Hindlimb muscle (tissue), 1 donor: ENCODE results near the gene PRB4. TPM values are rescaled to one million over a fixed set of nuclear protein-coding genes. Genes with fewer than 3 reads are reported as not detected.
"Not testable (repeated sequence)": the region's sequence is repeated elsewhere in the genome, so short reads cannot be mapped to it uniquely, and the experiment has no call there.

Experiments
- DNase-seq: peaks from one replicate; pipeline ENCODE4 v3.0.0-alpha.2; 2013
- polyA plus RNA-seq: library from polyadenylated mRNA; unstranded; fragments of 120-200 nt; gene quantifications from one replicate; pipeline ENCODE4 v1.2.1, GENCODE V29; 2013; ENCODE audit not compliant: insufficient read length

The PRB4 gene
- not detected for polyA plus RNA-seq

DNA sequence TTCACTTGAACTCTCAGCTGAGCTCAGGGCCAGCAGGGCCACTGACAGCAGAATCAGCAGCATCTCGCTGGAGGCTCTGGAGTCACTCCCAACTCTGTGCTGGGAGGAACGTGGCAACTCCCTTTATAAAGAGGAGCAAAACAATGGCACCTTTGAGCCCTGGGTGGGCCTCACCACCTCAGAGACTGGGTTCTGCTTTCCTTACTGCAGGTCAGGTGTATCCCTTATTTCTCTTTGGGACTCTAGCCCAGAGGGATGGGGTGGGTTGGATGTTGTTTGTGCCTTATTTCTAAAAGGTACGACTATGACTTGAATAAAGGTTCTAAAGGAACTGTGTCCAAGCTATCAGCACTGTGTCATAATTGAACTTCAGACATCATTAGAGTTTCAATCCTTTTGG lies at the start of gene PRB4:
Gene PRB4, minus strand, starts transcription at position 101 of the 400 bp plus-strand sequence. Its CDS starts 38 bp downstream, at position 63.
- no peak for DNase-seq

DNA sequence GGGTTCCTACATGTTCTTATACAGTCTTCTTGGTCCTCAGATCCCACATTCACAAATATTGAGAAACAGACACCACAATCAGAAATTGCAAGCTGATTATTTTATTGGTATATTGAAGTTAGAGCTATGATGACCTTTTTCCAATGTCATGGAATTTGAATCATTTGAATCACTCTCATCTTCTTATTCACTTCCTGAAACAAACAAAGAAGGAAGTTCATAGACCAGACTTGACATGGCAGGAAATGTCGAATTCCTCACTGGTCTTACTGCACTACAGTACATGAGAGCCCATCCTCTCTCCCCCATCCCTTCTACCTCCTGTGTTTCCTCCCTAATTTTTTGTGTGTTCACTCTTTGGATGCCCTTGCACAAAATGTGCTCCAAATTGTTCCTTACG lies 41.5 kb upstream of the PRB4 start:
- not testable (repeated sequence) for DNase-seq

DNA sequence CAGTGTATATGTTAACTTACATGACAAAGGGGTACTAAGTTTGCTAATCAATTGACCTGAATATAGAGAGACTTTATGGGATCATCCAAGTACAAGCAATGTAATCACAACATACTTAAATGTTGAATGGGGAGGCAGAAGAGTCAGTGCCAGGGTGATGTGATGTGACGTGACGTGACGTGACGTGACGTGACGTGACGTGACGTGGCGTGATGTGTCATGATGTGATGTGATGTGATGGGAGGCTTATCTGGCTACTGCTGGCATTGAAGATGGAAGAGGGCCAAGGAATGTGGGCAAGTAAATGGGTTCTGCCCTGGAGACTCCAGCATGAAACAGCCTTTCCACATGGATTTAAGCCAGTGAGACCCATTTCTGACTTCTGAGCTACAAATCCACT lies 38.2 kb upstream of the PRB4 start:
- no peak for DNase-seq

DNA sequence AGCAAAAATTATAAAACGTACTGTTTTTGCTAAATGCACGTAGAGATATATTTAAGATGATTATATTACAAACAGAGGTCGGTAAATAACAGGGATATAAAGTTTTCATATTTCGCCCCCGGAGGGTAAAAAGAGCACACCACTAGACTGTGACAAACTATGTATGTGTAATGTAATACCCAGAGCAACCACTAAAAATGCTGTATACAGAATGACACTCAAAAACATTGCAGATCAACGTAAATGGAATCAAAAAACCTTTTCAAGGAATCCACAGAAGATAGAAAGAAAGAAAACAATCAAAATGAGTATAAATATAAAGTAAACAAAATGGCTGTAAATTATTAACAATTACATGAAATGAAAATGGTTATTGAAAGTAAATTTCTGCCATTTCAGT lies 37.6 kb upstream of the PRB4 start:
- DNase-seq: no peak

DNA sequence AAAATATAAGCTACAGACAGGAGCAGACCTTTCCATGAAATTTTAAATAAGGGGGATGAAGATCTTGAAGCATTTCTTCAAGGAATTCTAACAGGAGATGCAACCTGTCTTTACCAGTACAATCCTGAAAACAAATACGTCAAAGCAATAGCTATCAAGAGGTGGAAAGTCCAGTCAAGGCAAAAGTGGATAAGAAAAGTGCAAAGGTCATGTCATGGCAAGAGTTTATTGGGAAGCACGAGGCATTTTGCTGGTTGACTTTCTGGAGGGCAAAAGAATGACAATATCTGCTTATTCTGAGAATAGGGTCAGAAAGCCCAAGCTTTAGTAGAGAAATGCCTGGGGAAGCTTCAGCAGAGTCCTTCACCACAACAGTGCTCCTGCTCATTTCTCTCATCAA lies 34.3 kb upstream of the PRB4 start:
- DNase-seq: no peak

DNA sequence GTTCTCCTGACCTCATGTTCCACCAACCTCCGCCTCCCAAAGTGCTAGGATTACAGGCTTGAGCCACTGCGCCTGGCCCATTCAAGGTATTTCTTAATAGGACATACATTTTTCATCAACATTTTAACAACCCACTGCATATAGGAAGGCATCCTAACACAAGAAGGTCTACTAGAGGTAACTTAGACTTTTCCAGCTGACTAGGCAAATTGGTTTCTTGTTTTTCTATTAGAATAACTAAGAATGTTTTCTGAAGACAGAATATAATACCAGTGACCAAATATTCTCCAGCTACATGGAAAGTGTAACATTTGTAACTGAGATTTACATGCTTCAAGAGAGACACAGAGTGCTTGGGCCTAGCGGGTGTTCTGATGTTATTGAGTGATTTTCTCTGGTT lies 14.2 kb upstream of the PRB4 start:
- DNase-seq: no peak

DNA sequence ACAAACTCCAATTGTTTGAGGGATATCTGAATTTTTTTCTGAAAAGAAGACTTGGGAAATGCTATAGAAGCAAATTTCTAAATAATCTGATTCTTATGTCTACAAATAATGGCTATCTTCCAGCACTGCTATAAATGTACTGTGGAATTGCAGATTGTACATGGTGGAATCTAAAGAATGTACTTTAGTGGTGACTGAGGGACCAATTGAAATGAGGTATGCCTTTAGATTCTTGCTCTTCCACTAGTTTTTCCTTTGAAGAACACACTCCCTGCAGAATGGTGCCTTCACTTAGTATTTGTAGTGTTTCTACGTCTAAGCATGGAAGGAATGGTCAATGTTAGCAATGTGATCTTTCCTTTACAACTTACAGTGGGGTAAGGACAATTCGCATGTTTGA lies 11.7 kb upstream of the PRB4 start:
- DNase-seq: no peak

DNA sequence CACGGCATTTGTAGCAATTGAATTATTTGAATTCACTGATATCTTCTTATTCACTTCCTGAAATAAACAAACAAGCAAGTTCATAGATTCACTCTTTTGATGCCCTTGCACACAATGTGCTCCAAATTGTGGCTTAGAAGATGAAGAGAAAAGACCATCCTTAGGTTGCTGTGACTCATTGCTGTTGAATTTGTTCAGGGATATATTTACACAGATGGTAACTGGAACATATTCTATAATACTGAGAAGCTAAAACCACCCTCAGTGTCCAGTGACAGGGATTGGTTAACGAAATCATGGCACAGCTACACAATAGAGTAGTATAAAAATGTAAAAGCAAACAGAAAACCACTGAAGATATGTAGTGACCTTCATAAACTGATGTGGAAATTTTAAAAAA lies 3.1 kb downstream of the PRB4 start:
- no peak for DNase-seq

DNA sequence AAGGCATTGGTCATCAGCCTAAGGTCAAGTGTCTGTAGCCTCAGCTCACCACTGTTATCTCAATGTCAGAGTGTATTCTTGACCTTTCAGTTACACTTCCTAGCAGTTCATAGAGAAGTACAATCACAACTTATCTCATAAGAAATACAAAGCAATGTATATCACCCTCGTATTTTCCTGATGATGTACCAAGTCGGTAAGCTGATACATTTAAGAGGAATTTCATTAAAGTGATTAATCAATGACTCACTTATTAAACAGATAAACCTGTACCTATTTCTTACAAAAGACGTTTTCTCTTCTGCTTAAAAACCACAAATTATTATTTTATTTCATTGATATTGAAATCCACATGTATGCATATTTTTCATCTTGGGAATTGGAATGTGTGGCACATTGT lies 36.8 kb downstream of the PRB4 start:
- no peak for DNase-seq

DNA sequence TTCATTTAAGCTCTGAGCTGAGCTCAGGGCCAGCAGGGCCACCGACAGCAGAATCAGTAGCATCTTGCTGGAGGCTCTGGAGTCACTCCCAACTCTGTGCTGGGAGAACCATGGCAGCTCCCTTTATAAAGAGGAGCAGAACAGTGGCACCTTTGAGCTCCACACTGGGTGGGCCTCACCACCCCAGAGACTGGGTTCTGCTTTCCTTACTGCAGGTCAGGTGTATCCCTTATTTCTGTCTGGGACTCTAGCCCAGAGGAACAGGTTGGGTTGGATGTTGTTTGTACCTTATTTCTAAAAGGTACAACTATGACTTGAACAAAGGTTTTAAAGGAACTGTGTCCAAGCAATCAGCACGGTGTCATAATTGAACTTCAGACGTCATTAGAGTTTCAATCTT lies 40.6 kb downstream of the PRB4 start, which contains the start of gene PRB3:
Gene PRB3, minus strand, starts transcription at position 101 of the 400 bp plus-strand sequence. Its CDS starts 38 bp downstream, at position 63.
- no peak for DNase-seq

DNA sequence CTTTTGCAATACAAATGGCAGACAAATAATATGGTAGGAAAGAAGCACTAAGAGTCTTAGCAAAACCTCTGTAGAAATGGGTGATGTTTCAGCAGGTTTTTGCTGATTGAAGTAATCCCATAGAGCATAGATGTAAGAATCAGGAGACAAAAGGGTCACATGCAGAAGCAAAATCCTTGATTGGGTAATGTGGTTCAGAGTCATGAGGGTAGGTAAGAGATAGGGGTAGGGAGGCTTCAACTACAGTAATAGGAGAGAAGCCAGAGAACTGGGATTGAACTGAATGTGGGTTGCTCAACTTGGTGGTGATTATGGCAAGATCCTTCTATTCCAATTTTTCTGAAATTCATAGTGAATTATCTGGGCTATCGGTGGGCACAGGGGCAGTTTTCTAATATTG lies 45.7 kb downstream of the PRB4 start:
- no peak for DNase-seq

Other genes starting within 250 kb of the PRB4 start
- not detected for gene TAS2R46, start 248.1 kb downstream of the PRB4 start, polyA plus RNA-seq
- 0.27 TPM for gene TAS2R43, start 218.1 kb downstream of the PRB4 start, polyA plus RNA-seq
- gene TAS2R30, start 175.8 kb downstream of the PRB4 start, polyA plus RNA-seq: 0.14 TPM
- 11.9 TPM for gene SMIM10L1, start 139.2 kb downstream of the PRB4 start, polyA plus RNA-seq
- gene TAS2R42, start 123.5 kb downstream of the PRB4 start, polyA plus RNA-seq: not detected
- gene PRB3, start 40.7 kb downstream of the PRB4 start, polyA plus RNA-seq: not detected
- not detected for gene PRB2, start 85.1 kb upstream of the PRB4 start, polyA plus RNA-seq